Activated CD4-positive, alpha-beta T cell treated with anti-CD3 and anti-CD28 coated beads, Interleukin-2, amount 10 ng/mL, durations not matched to agents 24 days and 14 days (primary cell): ENCODE measurements around the gene PRR23E. TPM values are rescaled to one million over a fixed set of nuclear protein-coding genes. Genes with fewer than 3 reads are reported as not detected.

Experiments
- DNase-seq: peaks from one replicate; pipeline ENCODE4 v3.0.0; 2022
- H3K27ac Mint-ChIP-seq: one replicate; pipeline ENCODE4 v1.8.0; 2022; ENCODE audit warnings: mild to moderate bottlenecking, mixed read lengths
- H3K27me3 Mint-ChIP-seq: one replicate; pipeline ENCODE4 v1.8.0; 2022; ENCODE audit warnings: mixed read lengths
- H3K36me3 Mint-ChIP-seq: one replicate; pipeline ENCODE4 v1.8.0; 2022; ENCODE audit warnings: low read depth, mild to moderate bottlenecking, mixed read lengths
- H3K4me1 Mint-ChIP-seq: one replicate; pipeline ENCODE4 v1.8.0; 2021; ENCODE audit warnings: mixed read lengths
- H3K4me3 Mint-ChIP-seq: one replicate; pipeline ENCODE4 v1.8.0; 2022; ENCODE audit warnings: mild to moderate bottlenecking, moderate library complexity, mixed read lengths
- H3K9me3 Mint-ChIP-seq: one replicate; pipeline ENCODE4 v1.8.0; 2021; ENCODE audit warnings: mixed read lengths
- intact Hi-C: fragments of 100-400 bp; cut with micrococcal nuclease; formaldehyde crosslinking; loops from one replicate; pipeline ENCODE4 v1.15.1; 2023
- total RNA-seq: library from RNA; stranded (reverse); gene quantifications from 2 replicates; pipeline ENCODE4 v1.2.3, GENCODE V29; 2022

Gene PRR23E
- total RNA-seq, 1 donor from 2014 or later, result not detected

GRCh38 chr3:127157171-127157828 is 35.6 kb upstream of the PRR23E start:
- no peak for DNase-seq
- intact Hi-C loops, result no loop called here
- H3K4me1 Mint-ChIP-seq, result no peaks in the 10 kb centered on the region
- no peaks in the 10 kb centered on the region for H3K27me3 Mint-ChIP-seq
- H3K4me3 Mint-ChIP-seq, result no peak overlapping the region
- H3K36me3 Mint-ChIP-seq, result no peaks in the 10 kb centered on the region
- no peaks in the 10 kb centered on the region for H3K9me3 Mint-ChIP-seq
- H3K27ac Mint-ChIP-seq, result no peak overlapping the region

- Mint-ChIP-seq H3K4me1 (no peaks in the 10 kb centered on the region), H3K9me3 (no peaks in the 10 kb centered on the region), H3K27ac (no peak overlapping the region), H3K36me3 (no peaks in the 10 kb centered on the region), H3K27me3 (no peaks in the 10 kb centered on the region), H3K4me3 (no peak overlapping the region)
- intact Hi-C loops, result no loop called here
- no peak for DNase-seq
These were observed 34.2 kb upstream of the PRR23E start for GRCh38 chr3:127158614-127159229.

DNA sequence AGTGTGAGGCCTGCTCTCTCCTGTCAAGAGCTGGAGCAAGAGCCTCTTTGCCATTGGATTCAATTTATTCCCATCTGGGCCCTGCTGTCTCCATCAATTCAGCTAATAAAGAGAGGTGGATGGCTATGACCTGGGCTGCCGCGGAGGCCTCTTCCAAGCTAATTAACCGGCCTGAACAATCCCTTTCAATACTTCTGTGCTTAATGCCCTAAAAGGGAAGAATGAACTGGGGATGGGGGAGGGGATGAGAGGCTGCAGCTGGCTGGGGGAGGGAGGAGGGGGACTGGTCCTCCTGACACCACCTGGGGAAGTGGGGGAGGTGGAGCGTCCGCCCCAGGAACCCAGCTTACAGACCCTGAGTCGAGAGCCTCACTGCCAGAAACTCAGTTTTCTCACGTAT is 33.4 kb upstream of the PRR23E start:
- Mint-ChIP-seq H3K27me3 (no peaks in the 10 kb centered on the region), H3K4me1 (no peaks in the 10 kb centered on the region), H3K27ac (no peak overlapping the region), H3K36me3 (no peaks in the 10 kb centered on the region), H3K4me3 (no peak overlapping the region), H3K9me3 (no peaks in the 10 kb centered on the region)
- DNase-seq, result no peak
- intact Hi-C loops, result no loop called here

GRCh38 chr3:127161236-127161635 is 31.7 kb upstream of the PRR23E start:
- Mint-ChIP-seq H3K36me3 (no peaks in the 10 kb centered on the region), H3K27ac (no peak overlapping the region), H3K4me3 (no peak overlapping the region), H3K4me1 (no peaks in the 10 kb centered on the region), H3K27me3 (no peaks in the 10 kb centered on the region), H3K9me3 (no peaks in the 10 kb centered on the region)
- no peak for DNase-seq
- intact Hi-C loops, result no loop called here

DNA sequence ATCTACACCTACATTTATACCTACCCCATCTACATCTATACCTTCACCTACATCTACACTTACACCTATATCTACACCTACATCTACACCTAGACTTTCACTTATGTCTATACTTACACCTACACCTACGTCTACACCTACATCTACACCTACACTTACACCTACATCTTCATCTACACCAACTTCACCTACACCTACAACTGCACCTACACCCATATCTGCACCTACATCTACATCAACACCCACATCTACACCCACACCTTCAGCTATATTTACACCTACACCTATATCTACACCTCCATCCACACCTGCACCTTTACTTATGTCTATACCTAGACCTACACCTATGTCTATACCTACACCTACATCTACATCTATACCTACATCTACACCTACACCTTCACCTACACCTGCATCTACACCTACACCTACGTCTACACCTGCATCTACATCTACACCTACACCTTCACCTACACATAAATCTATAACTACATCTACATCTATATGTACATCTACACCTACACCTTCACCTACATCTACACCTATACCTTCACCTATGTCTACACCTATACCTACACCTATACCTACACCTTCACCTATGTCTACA is 30.9 kb upstream of the PRR23E start:
- H3K9me3 Mint-ChIP-seq, result no peaks in the 10 kb centered on the region
- no peak overlapping the region for H3K27ac Mint-ChIP-seq
- no peak for DNase-seq
- intact Hi-C loops, result no loop called here
- H3K27me3 Mint-ChIP-seq, result no peaks in the 10 kb centered on the region
- H3K36me3 Mint-ChIP-seq, result no peaks in the 10 kb centered on the region
- H3K4me1 Mint-ChIP-seq, result no peaks in the 10 kb centered on the region
- H3K4me3 Mint-ChIP-seq, result no peak overlapping the region

- no peak overlapping the region for H3K4me3 Mint-ChIP-seq
- H3K36me3 Mint-ChIP-seq, result no peaks in the 10 kb centered on the region
- H3K9me3 Mint-ChIP-seq, result no peaks in the 10 kb centered on the region
- peak; percentile 63 for DNase-seq
- H3K27me3 Mint-ChIP-seq, result no peaks in the 10 kb centered on the region
- no peak overlapping the region for H3K27ac Mint-ChIP-seq
- intact Hi-C loops, result no loop called here
- H3K4me1 Mint-ChIP-seq, result no peaks in the 10 kb centered on the region
These were observed 29.8 kb upstream of the PRR23E start for GRCh38 chr3:127162947-127163645.

DNA sequence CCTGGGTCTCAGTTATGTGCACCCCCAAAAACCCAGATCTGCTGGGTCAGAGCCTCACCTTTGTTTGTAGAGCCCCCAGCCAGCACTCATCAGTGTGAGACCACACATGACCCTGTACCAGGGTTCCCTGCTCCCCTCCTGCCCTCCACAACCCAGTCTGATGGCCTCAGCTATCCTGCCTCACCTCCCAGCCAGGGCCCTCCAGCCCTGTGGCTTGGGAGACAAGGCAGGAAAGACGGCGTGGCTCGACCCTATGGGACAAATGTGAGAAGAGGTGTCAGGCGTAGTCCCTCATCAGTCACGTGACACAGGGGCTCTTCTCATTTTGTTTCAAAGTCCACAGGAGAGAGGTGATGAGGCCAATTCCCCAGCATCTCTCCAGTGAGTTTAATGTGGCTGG is 28.3 kb upstream of the PRR23E start:
- Mint-ChIP-seq H3K27ac (no peak overlapping the region), H3K36me3 (no peaks in the 10 kb centered on the region), H3K4me3 (no peak overlapping the region), H3K9me3 (no peaks in the 10 kb centered on the region), H3K4me1 (no peaks in the 10 kb centered on the region), H3K27me3 (no peaks in the 10 kb centered on the region)
- intact Hi-C loops, result no loop called here
- DNase-seq, result no peak

- H3K27ac Mint-ChIP-seq, result no peak overlapping the region
- no peaks in the 10 kb centered on the region for H3K4me1 Mint-ChIP-seq
- H3K36me3 Mint-ChIP-seq, result no peaks in the 10 kb centered on the region
- H3K9me3 Mint-ChIP-seq, result no peaks in the 10 kb centered on the region
- DNase-seq, result no peak
- no peak overlapping the region for H3K4me3 Mint-ChIP-seq
- H3K27me3 Mint-ChIP-seq, result no peaks in the 10 kb centered on the region
- intact Hi-C loops, result no loop called here
These were observed 27.9 kb upstream of the PRR23E start for GRCh38 chr3:127165036-127165435.

DNA sequence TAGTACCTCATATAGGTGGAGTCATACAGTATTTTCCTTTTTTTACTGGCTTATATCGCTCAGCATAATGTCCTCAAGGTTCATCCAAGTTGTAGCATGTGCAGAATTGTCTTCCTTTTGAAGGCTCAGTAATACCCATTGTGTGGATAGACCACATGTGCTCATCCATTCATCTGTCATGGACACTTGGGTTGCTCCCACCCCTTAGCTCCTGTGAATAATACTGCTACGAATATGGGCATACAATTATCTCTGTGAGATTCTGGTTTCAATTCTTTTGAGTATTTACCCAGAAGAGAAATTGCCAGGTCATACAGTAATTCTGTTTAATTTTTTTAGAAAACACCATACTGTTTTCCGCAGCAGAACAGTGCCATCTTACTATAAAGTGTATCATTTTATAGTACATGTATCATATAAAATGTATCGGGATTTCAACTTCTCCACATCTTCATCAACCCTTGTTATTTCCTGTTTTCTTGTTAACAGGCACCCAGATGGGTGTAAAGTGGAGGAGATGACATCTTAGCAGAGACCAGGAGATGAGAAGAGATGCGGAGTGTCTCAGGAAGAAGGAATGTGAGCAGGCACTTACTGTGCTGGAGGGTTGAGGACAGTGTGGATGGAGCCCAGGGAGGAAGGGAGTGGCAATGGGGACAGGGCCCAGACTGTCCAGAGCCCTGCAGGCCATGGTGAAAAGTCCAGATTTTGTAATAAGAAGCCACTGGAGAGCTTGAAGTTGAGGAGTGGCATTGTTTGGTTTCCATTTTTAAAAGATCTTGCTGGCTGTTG is 27.0 kb upstream of the PRR23E start:
- H3K27ac Mint-ChIP-seq, result no peak overlapping the region
- no peak for DNase-seq
- no peaks in the 10 kb centered on the region for H3K36me3 Mint-ChIP-seq
- no peaks in the 10 kb centered on the region for H3K27me3 Mint-ChIP-seq
- intact Hi-C loops, result no loop called here
- no peaks in the 10 kb centered on the region for H3K4me1 Mint-ChIP-seq
- H3K4me3 Mint-ChIP-seq, result no peak overlapping the region
- no peaks in the 10 kb centered on the region for H3K9me3 Mint-ChIP-seq

DNA sequence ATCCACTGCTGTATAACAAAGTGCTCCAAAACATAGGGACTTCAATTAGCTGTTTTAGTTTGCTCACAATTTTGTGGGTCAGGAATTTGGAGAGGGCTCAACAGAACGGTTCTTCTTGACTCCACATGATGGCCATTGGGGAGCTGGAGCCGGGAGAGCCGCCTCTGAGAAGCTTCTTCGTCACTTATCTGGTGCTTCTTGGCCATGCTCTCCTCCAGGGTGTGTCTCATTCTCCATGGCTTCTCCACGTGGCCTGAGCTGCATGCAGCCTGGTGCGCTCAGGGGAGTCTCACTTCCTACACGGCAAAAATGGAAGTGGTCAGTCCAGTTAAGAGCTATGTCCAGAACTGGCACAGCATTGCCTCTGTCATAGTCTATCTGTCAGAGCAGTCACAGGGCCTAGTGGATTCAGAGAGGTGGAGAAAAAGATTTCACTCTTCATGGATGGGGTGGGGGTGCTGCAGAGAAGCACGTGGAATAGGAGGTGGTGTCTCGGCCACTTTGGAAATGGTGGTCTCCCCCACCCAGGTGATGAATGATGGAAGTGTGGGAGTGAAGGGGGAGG is 26.3 kb upstream of the PRR23E start:
- no peak for DNase-seq
- intact Hi-C loops, result no loop called here
- no peaks in the 10 kb centered on the region for H3K27me3 Mint-ChIP-seq
- H3K4me3 Mint-ChIP-seq, result no peak overlapping the region
- H3K9me3 Mint-ChIP-seq, result no peaks in the 10 kb centered on the region
- H3K4me1 Mint-ChIP-seq, result no peaks in the 10 kb centered on the region
- H3K27ac Mint-ChIP-seq, result no peak overlapping the region
- H3K36me3 Mint-ChIP-seq, result no peaks in the 10 kb centered on the region

DNA sequence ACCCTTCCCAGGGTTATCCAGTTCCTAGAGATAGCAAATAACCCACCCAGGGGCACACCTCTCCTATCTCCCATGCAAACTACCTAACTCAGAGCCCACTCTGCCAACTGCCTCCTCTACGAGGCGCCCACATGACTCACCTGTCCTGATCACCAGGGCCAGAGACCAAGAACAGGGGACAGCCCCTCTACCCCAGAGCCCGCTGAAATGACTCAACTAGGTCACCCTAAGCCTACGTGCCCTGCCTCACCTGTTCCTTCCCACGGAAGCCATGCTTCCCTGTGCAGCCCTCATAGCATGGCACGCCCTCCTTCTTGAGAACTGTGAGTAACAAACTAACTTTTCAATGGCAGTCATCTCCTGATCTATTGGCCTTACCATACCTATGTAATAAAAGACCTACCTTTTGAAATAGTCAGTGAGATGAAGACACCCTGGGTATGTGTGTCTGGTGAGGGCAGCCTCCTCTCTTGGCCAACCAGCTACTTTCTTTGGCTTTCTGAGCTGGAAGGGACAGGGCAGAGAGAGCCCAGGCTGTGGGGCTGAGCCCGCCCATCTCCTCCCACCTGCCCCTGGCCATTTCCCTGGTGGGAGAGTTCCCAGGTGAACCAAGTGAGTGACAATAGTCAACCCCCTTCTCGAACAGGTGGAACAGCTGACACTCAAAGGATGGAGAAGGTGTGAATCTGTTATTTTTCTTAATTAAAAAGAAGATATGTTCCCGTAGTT is 25.5 kb upstream of the PRR23E start:
- H3K27me3 Mint-ChIP-seq, result no peaks in the 10 kb centered on the region
- intact Hi-C loops, result no loop called here
- no peaks in the 10 kb centered on the region for H3K4me1 Mint-ChIP-seq
- H3K9me3 Mint-ChIP-seq, result no peaks in the 10 kb centered on the region
- H3K4me3 Mint-ChIP-seq, result no peak overlapping the region
- DNase-seq, result no peak
- H3K36me3 Mint-ChIP-seq, result no peaks in the 10 kb centered on the region
- no peak overlapping the region for H3K27ac Mint-ChIP-seq

DNA sequence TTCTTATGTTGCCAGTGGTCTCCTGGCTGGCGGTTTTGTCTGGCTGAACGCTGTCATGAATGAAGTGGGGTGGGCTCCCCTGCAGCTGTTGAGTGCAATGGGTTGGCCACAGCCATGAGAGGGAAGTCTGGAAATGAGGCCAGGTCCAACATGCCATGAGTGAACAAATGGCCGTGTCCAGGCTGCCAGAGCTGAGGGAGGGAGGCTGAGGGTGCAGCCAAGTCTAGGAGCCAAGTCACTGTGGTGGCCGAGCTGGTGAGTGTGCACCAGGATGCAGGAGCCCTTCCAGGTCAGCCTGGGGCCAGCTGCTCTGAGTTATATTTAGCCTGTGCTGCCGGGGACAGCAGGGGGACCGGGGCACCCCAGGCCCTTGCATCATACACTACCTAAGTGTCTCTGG is 24.7 kb upstream of the PRR23E start:
- Mint-ChIP-seq H3K36me3 (no peaks in the 10 kb centered on the region), H3K9me3 (no peaks in the 10 kb centered on the region), H3K27ac (no peak overlapping the region), H3K27me3 (no peaks in the 10 kb centered on the region), H3K4me3 (no peak overlapping the region), H3K4me1 (no peaks in the 10 kb centered on the region)
- DNase-seq, result no peak
- intact Hi-C loops, result no loop called here

DNA sequence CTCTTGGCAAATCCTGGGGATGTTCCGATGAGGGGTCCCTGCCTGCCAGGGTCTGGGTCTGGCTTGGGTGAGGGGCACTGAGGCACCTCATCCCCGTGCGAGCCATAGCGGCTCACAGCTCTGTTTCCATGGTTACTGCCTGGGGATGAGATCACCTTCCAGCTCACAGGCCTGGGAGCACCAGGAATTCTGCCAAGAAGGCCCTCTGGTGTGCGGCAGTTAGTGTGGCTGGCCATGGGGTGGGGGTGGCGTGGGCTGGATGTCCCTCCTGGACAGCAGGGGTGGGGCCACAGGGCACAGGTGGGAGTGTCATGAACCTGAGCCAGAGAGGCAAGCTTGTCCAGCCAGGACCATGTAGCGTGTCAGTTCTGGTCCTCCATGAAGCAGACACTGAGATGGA is 22.1 kb upstream of the PRR23E start:
- H3K27ac Mint-ChIP-seq, result peak overlapping the region; percentile 50
- no peaks in the 10 kb centered on the region for H3K36me3 Mint-ChIP-seq
- H3K9me3 Mint-ChIP-seq, result no peaks in the 10 kb centered on the region
- intact Hi-C loops, result no loop called here
- DNase-seq, result no peak
- no peak overlapping the region for H3K4me3 Mint-ChIP-seq
- no peaks in the 10 kb centered on the region for H3K27me3 Mint-ChIP-seq
- no peaks in the 10 kb centered on the region for H3K4me1 Mint-ChIP-seq
